T-helper 1 cell treated with Interleukin-12 subunit alpha and Interleukin-12 subunit beta and Interleukin-4 antibody, amounts not matched to agents 30 ng/mL and 1 ng/mL, for 36 hours (primary cell): ENCODE data around the gene RAB1A. TPM values are rescaled to one million over a fixed set of nuclear protein-coding genes. Genes with fewer than 3 reads are reported as not detected.

Source experiments
- intact Hi-C: fragments of 100-400 bp; cut with micrococcal nuclease; formaldehyde crosslinking; loops from one replicate; pipeline ENCODE4 v1.15.1; 2024
- total RNA-seq: library from RNA; stranded (reverse); gene quantifications from 2 replicates; pipeline ENCODE4 v1.2.3, GENCODE V29; 2022

The RAB1A gene
- total RNA-seq, 1 donor from 2014 or later: 69.0 TPM

- intact Hi-C loops: no loop called here
Measured at GRCh38 chr2:65096948-65097347, 33.0 kb downstream of the RAB1A start.

- intact Hi-C loops: no loop called here
Measured at GRCh38 chr2:65093211-65093610, 36.7 kb downstream of the RAB1A start.

- intact Hi-C loops: no loop called here
Measured at GRCh38 chr2:65092791-65093190, 37.1 kb downstream of the RAB1A start.

- intact Hi-C loops: no loop called here
Measured at GRCh38 chr2:65085148-65085547, 44.8 kb downstream of the RAB1A start.

GRCh38 chr2:65081232-65081685, 48.6 kb downstream of the RAB1A start:
- intact Hi-C loops: no loop called here

GRCh38 chr2:65079017-65079416, 50.9 kb downstream of the RAB1A start:
- intact Hi-C loops: no loop called here

GRCh38 chr2:65077898-65078297, 52.0 kb downstream of the RAB1A start:
- intact Hi-C loops: no loop called here

- intact Hi-C loops: no loop called here
Measured at GRCh38 chr2:65076345-65076710, 53.6 kb downstream of the RAB1A start.

- intact Hi-C loops: no loop called here
Measured at GRCh38 chr2:65075605-65076344, 54.1 kb downstream of the RAB1A start.

- intact Hi-C loops: no loop called here
Measured at GRCh38 chr2:65075176-65075575, 54.7 kb downstream of the RAB1A start.

GRCh38 chr2:65073879-65074565, 55.9 kb downstream of the RAB1A start:
- intact Hi-C loops: no loop called here

GRCh38 chr2:65072181-65072970, 57.5 kb downstream of the RAB1A start:
- intact Hi-C loops: no loop called here

- intact Hi-C loops: no loop called here
Measured at GRCh38 chr2:65071499-65072180, 58.3 kb downstream of the RAB1A start.

- intact Hi-C loops: no loop called here
Measured at GRCh38 chr2:65070856-65071255, 59.0 kb downstream of the RAB1A start.

- intact Hi-C loops: no loop called here
Measured at GRCh38 chr2:65070172-65070830, 59.6 kb downstream of the RAB1A start.

GRCh38 chr2:65069439-65069824, 60.5 kb downstream of the RAB1A start:
- intact Hi-C loops: no loop called here

- intact Hi-C loops: no loop called here
Measured at GRCh38 chr2:65067806-65068553, 61.9 kb downstream of the RAB1A start.

- intact Hi-C loops: loop anchor here (1.0 to 2.0 kb wide), 8 partner anchors 9 to 508 kb away; partner anchors contain the start of genes ACTR2, CEP68 and RAB1A
Measured at GRCh38 chr2:65064728-65065552, 65.0 kb downstream of the RAB1A start.
